Endothelial cell of umbilical vein (primary cell): Measurements from ENCODE around the gene PCDH15. TPM values are rescaled to one million over a fixed set of nuclear protein-coding genes. Genes with fewer than 3 reads are reported as not detected.

ENCODE experiments used
- BruUV-seq: library from RNA; stranded (reverse); fragments of 400-500 nt; replicated peaks from 2 replicates; lab custom pipeline; 2021; lab: Mats Ljungman, UMichigan
- CTCF ChIA-PET: fragments of 300-600, 350-600 bp; sonication (Branson Sonifier 250); formaldehyde crosslinking; loops from one replicate; lab custom pipeline; 2021; ENCODE audit warnings: antibody characterized with exemption, inconsistent platforms; lab: Charles Lee
- POLR2A ChIA-PET: fragments of 300-600, 350-600 bp; sonication (Branson Sonifier 250); formaldehyde crosslinking; loops from one replicate; lab custom pipeline; 2021; ENCODE audit warnings: antibody characterized with exemption, inconsistent platforms; lab: Charles Lee
- DNase-seq: peaks from one replicate; pipeline ENCODE4 v3.0.0-alpha.2; 2011; ENCODE audit warnings: low read depth, low spot score
- FAIRE-seq: peaks from 2 replicates; lab custom pipeline; 2011; peaks lifted over from hg19 to GRCh38; lab: Jason Lieb, UNC
- H2AFZ ChIP-seq: 2 replicates; pipeline ENCODE4 v1.6.0; 2012; ENCODE audit warnings: low read depth, low read length, control low read depth, inconsistent platforms
- H3K27ac ChIP-seq: 2 replicates; pipeline ENCODE4 v1.5.1; 2011; ENCODE audit warnings: low read depth, mild to moderate bottlenecking, control low read depth, low read length, moderate library complexity; ENCODE audit not compliant: insufficient read depth
- H3K27me3 ChIP-seq, 2 experiments: 2 replicates each; pipeline versions ENCODE4 v1.6.0 to v1.6.1; 2011; ENCODE audit warnings: low read length in 2 of 2, mixed read lengths in 1 of 2; ENCODE audit not compliant: control insufficient read depth in 2 of 2, insufficient read depth in 2 of 2
- H3K36me3 ChIP-seq, 2 experiments: 2 replicates in 1 of 2; 3 replicates in 1 of 2; pipeline ENCODE4 v1.5.1; 2011; ENCODE audit warnings: low read length in 2 of 2, mild to moderate bottlenecking in 1 of 2, moderate library complexity in 1 of 2; ENCODE audit not compliant: control insufficient read depth in 2 of 2, insufficient read depth in 2 of 2; ENCODE audit errors: extremely low read depth in 1 of 2
- H3K4me1 ChIP-seq: 3 replicates; pipeline ENCODE4 v1.5.1; 2011; ENCODE audit warnings: mild to moderate bottlenecking, low read length; ENCODE audit not compliant: control insufficient read depth, insufficient read depth; ENCODE audit errors: extremely low read depth
- H3K4me2 ChIP-seq: 2 replicates; pipeline ENCODE4 v1.6.1; 2011; ENCODE audit warnings: low read length, control low read depth, mixed read lengths; ENCODE audit not compliant: insufficient read depth
- H3K4me3 ChIP-seq, 3 experiments: fragments of 200-600 bp in 1 of 3; sonication (generic), shearing (Covaris generic) in 1 of 3; replicated peaks in 1 of 3; 2 replicates each; pipeline ENCODE4 v1.5.1; 2011 to 2016; ENCODE audit warnings: control low read depth in 3 of 3, low read length in 3 of 3, mild to moderate bottlenecking in 2 of 3, inconsistent platforms in 1 of 3, low read depth in 1 of 3, moderate library complexity in 1 of 3; ENCODE audit not compliant: insufficient read depth in 1 of 3
- H3K79me2 ChIP-seq: 2 replicates; pipeline ENCODE4 v1.6.0; 2012; ENCODE audit warnings: low read length, inconsistent platforms; ENCODE audit not compliant: control insufficient read depth, insufficient read depth
- H3K9ac ChIP-seq: replicated peaks from 2 replicates; pipeline ENCODE3; 2011; ENCODE audit warnings: low read length, control low read depth; ENCODE audit not compliant: insufficient read depth; ENCODE audit errors: extremely low read depth
- H3K9me1 ChIP-seq: replicated peaks from 3 replicates; pipeline ENCODE4 v1.6.0; 2011; ENCODE audit warnings: mild to moderate bottlenecking, low read length; ENCODE audit not compliant: control insufficient read depth, insufficient read depth; ENCODE audit errors: extremely low read depth
- H3K9me3 ChIP-seq: replicated peaks from 2 replicates; pipeline ENCODE4 v1.5.1; 2012; ENCODE audit warnings: low read length, inconsistent platforms; ENCODE audit not compliant: control insufficient read depth, insufficient read depth
- H4K20me1 ChIP-seq: replicated peaks from 2 replicates; pipeline ENCODE3; 2011; ENCODE audit warnings: mild to moderate bottlenecking, low read length; ENCODE audit not compliant: control insufficient read depth, insufficient read depth; ENCODE audit errors: extremely low read depth
- CTCF ChIP-seq, 2 donors: IDR thresholded peaks; 1 replicate in 1 of 2; 2 replicates in 1 of 2; pipeline ENCODE4 v1.5.1; 2011; ENCODE audit warnings: low read length in 2 of 2, mild to moderate bottlenecking in 2 of 2, moderate library complexity in 2 of 2, control low read depth in 1 of 2, inconsistent platforms in 1 of 2, low read depth in 1 of 2; ENCODE audit not compliant: insufficient read depth in 1 of 2; ENCODE audit errors: extremely low read depth in 1 of 2
- EZH2 ChIP-seq: IDR thresholded peaks from 2 replicates; pipeline ENCODE4 v1.6.1; 2012; ENCODE audit warnings: borderline replicate concordance, low read depth, mild to moderate bottlenecking, moderate library complexity, low read length, inconsistent platforms; ENCODE audit not compliant: severe bottlenecking
- FOS ChIP-seq: IDR thresholded peaks from 2 replicates; pipeline ENCODE4 v1.6.1; 2011; ENCODE audit warnings: mild to moderate bottlenecking, low read length, moderate library complexity, borderline replicate concordance; ENCODE audit not compliant: insufficient read depth
- GATA2 ChIP-seq: IDR thresholded peaks from 2 replicates; pipeline ENCODE4 v1.7.0; 2011; ENCODE audit warnings: low read depth, mild to moderate bottlenecking, moderate library complexity, mixed read lengths, low read length; ENCODE audit not compliant: insufficient read length, insufficient read depth
- JUN ChIP-seq: IDR thresholded peaks from 2 replicates; pipeline ENCODE4 v1.6.1; 2011; ENCODE audit warnings: borderline replicate concordance, low read depth; ENCODE audit not compliant: insufficient read length, insufficient read depth
- MAX ChIP-seq: IDR thresholded peaks from 2 replicates; pipeline ENCODE4 v1.6.1; 2011; ENCODE audit not compliant: insufficient read depth, insufficient read length
- MYC ChIP-seq: IDR thresholded peaks from one replicate; pipeline ENCODE4 v1.6.1; 2011; ENCODE audit warnings: mild to moderate bottlenecking, low read depth, low read length
- POLR2A ChIP-seq: IDR thresholded peaks from 2 replicates; pipeline ENCODE4 v1.6.1; 2012; ENCODE audit warnings: low read depth, mild to moderate bottlenecking, control low read depth, low read length
- POLR2AphosphoS5 ChIP-seq: IDR thresholded peaks from 2 replicates; pipeline ENCODE4 v1.6.1; 2012; ENCODE audit warnings: low read depth, mild to moderate bottlenecking, control low read depth, low read length, moderate library complexity; ENCODE audit not compliant: insufficient read depth
- dilution Hi-C: fragments of 300-500 bp; cut with MboI; formaldehyde crosslinking; loops from one replicate; pipeline ENCODE4 v1.15.0; 2019; ENCODE audit warnings: low sequenced_read_pairs; ENCODE audit not compliant: extremely low pct_ligation_motif_present
- intact Hi-C: fragments of 100-400 bp; cut with micrococcal nuclease; formaldehyde crosslinking; loops from one replicate; pipeline ENCODE4 v1.10.0; 2022
- polyA plus RNA-seq, 4 experiments: library from polyadenylated mRNA; depleted of rRNA in 3 of 4; stranded (reverse) in 3 of 4; unstranded in 1 of 4; fragments of >200 nt; gene quantifications; 2 replicates each; pipeline versions ENCODE4 v1.2.1 to v1.2.3, GENCODE V29; 2011 to 2012; ENCODE audit warnings: missing spikeins in 1 of 4
- total RNA-seq: library from RNA; stranded (reverse); gene quantifications from 2 replicates; pipeline ENCODE4 v1.2.3, GENCODE V29; 2021

The PCDH15 gene
- total and polyA plus RNA-seq, 2 donors (not counting 3 experiments of a cell fraction or from before 2014, with no cell fraction given): 0.04 TPM; not detected in 1

- H3K9ac ChIP-seq: no peak overlapping the region
- dilution Hi-C loops: no loop called here
- no peaks in the 10 kb centered on the region for H3K36me3 ChIP-seq
- no peak for TF ChIP-seq MYC
- TF ChIP-seq CTCF (IDR thresholded peaks at IDR 0.05; ENCODE audit: extremely low read depth in 1 of 2, insufficient read depth in 1 of 2, low read depth in 1 of 2, low read length in 2 of 2): peak; percentile 10 to 29
- H3K9me3 ChIP-seq: no peaks in the 10 kb centered on the region
- H3K4me3 ChIP-seq: no peak overlapping the region
- H2AFZ ChIP-seq: no peak overlapping the region
- no peak overlapping the region for H3K27ac ChIP-seq
- H3K9me1 ChIP-seq: no peaks in the 10 kb centered on the region
- BruUV-seq: no TSS peak
- no peaks in the 10 kb centered on the region for H4K20me1 ChIP-seq
- no peak for DNase-seq
- no peaks in the 10 kb centered on the region for H3K79me2 ChIP-seq
- no peaks in the 10 kb centered on the region for H3K27me3 ChIP-seq
- H3K4me1 ChIP-seq: no peaks in the 10 kb centered on the region
- ChIA-PET POLR2A (no interaction called here), CTCF (interaction anchor here (1.4 to 1.7 kb wide), 4 partner anchors 8 to 969 kb away, joined by 4 to 7 read pairs (median 6); no protein-coding TSS in a partner anchor)
- H3K4me2 ChIP-seq: no peak overlapping the region
- FAIRE-seq: no peak
- intact Hi-C loops: no loop called here
These were observed 1014.7 kb downstream of the PCDH15 start for GRCh38 chr10:53786236-53786900.

- TF ChIP-seq POLR2A (no peak), FOS (no peak), JUN (no peak), EZH2 (no peak), MYC (no peak), GATA2 (no peak), MAX (no peak), CTCF (IDR thresholded peaks at IDR 0.05; ENCODE audit: extremely low read depth in 1 of 2, insufficient read depth in 1 of 2, low read depth in 1 of 2, low read length in 2 of 2) (no peak), POLR2AphosphoS5 (no peak)
- H3K27ac ChIP-seq: no peak overlapping the region
These were observed 1029.3 kb downstream of the PCDH15 start for GRCh38 chr10:53771701-53772100.

More at GRCh38 chr10:53771701-53772100, 1029.3 kb downstream of the PCDH15 start:
- Histone ChIP-seq H3K79me2 (no peaks in the 10 kb centered on the region), H3K4me1 (no peaks in the 10 kb centered on the region), H3K9ac (no peak overlapping the region), H4K20me1 (no peaks in the 10 kb centered on the region), H3K9me1 (no peaks in the 10 kb centered on the region), H3K27me3 (no peaks in the 10 kb centered on the region), H3K4me3 (no peak overlapping the region), H2AFZ (no peak overlapping the region), H3K9me3 (no peaks in the 10 kb centered on the region), H3K36me3 (no peaks in the 10 kb centered on the region), H3K4me2 (no peak overlapping the region)
- ChIA-PET CTCF (no interaction called here), POLR2A (no interaction called here)
- dilution Hi-C loops: no loop called here
- intact Hi-C loops: no loop called here
- DNase-seq (no peak), FAIRE-seq (no peak)
- no TSS peak for BruUV-seq
